BE2C (cell line): ENCODE measurements around the gene TMEM184C.
A peak's percentile ranks its signal among the peaks of the same experiment; 100 is the strongest.

Source experiments
- DNase-seq: peaks from one replicate; pipeline ENCODE4 v3.0.0-alpha.2; 2020
- H3K27me3 ChIP-seq: fragments of 250-450 bp; sonication (Bioruptor Pico); 2 replicates; pipeline ENCODE4 v1.5.1; 2020; ENCODE audit warnings: mild to moderate bottlenecking
- H3K36me3 ChIP-seq: fragments of 250-450 bp; sonication (Bioruptor Pico); 2 replicates; pipeline ENCODE4 v1.5.1; 2020; ENCODE audit warnings: mild to moderate bottlenecking
- H3K4me1 ChIP-seq: fragments of 250-450 bp; sonication (Bioruptor Pico); 2 replicates; pipeline ENCODE4 v1.5.1; 2020
- H3K4me3 ChIP-seq: 2 replicates; pipeline ENCODE4 v1.5.1; 2011; ENCODE audit warnings: low read depth, low read length
- H3K9me3 ChIP-seq: fragments of 250-450 bp; sonication (Bioruptor Pico); 2 replicates; pipeline ENCODE4 v1.5.1; 2020
- CTCF ChIP-seq: IDR thresholded peaks from 2 replicates; pipeline ENCODE4 v1.5.1; 2012; ENCODE audit warnings: mild to moderate bottlenecking, low read depth, low read length

TMEM184C gene

DNA sequence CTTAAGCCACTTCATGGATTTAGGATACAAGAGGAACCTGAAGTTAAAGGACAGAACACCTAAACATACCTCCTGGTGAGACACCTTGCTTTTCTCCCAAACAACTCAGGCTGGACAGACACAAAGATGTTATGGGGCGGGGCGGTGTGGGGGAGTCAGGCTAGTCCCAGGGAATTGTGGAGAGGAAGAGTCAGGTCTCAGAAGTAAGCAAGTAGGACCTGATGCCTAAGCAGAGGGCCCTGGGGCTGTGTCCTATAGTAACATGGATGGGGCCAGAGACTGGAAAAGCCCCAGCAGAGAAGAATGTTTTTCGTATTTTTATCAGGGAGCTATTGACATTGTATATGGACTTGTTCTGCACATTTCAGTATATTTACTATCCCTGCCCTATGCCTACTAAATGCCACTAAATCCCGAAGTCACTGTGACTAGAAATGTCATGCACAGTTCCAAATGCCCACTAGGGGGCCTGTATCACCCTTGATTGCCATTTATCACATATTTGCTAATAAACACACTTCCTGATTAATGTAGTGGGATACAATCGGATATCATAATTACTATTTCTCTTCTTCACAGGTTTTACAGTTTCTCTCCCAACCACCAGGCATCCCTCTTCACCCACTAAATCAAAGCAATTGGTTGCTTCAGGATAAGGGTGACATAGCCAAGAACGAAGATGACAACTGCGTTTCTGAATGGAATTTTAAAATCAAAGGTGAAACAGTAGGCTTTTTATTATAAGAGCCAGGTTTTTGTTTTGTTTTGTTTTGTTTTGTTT, 90.9 kb downstream of the TMEM184C start:
- no peaks in the 10 kb centered on the region for H3K4me1 ChIP-seq
- H3K9me3 ChIP-seq = no peaks in the 10 kb centered on the region; the same call in 1 of the 2 replicates
- TF ChIP-seq CTCF = peak; percentile 94
- H3K4me3 ChIP-seq = no peak overlapping the region
- H3K27me3 ChIP-seq = no peaks in the 10 kb centered on the region
- no peaks in the 10 kb centered on the region for H3K36me3 ChIP-seq
- DNase-seq = peak; percentile 45

GRCh38 chr4:147709999-147710398, 92.8 kb downstream of the TMEM184C start:
- no peak for DNase-seq
- Histone ChIP-seq H3K4me1 (no peaks in the 10 kb centered on the region), H3K4me3 (no peak overlapping the region), H3K36me3 (no peaks in the 10 kb centered on the region), H3K27me3 (no peaks in the 10 kb centered on the region), H3K9me3 (no peaks in the 10 kb centered on the region)
- TF ChIP-seq CTCF = no peak

DNA sequence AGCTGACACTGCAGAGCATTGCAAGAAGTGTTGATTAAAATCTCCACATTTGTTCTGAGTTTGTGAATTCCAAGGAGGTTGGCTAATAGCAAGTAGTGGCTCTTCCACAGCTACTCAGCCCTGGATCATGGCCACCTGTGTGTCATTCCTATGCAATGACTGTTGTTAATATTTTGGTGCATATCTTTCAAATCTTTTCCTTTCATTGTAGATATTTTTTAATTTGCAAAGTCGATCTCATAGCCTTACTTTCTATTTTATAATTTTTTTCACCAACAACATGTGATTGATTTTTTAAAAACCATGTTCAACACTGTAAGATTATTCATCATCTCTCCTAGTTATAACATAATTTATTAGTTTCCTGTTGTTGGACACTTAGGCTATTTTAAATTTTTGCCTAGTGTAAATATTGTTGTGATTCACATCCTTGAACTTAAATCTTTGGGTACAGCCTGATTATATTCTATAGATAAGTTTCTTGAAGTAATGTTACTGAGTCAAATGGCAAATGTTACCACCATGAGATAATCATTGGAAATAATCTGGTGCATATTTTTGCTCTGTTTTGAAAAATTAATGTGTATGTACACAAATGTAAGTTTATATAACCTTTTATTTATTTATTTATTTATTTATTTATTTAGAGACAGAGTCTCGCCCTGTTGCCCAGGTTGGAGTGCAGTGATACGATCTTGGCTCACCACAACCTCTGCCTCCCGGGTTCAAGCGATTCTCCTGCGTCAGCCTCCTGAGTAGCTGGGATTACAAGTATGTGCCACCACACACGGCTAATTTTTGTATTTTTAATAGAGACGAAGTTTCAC, 97.6 kb downstream of the TMEM184C start:
- DNase-seq = no peak
- Histone ChIP-seq H3K4me3 (no peak overlapping the region), H3K4me1 (no peaks in the 10 kb centered on the region), H3K9me3 (no peaks in the 10 kb centered on the region), H3K27me3 (no peaks in the 10 kb centered on the region), H3K36me3 (no peaks in the 10 kb centered on the region)
- no peak for TF ChIP-seq CTCF

DNA sequence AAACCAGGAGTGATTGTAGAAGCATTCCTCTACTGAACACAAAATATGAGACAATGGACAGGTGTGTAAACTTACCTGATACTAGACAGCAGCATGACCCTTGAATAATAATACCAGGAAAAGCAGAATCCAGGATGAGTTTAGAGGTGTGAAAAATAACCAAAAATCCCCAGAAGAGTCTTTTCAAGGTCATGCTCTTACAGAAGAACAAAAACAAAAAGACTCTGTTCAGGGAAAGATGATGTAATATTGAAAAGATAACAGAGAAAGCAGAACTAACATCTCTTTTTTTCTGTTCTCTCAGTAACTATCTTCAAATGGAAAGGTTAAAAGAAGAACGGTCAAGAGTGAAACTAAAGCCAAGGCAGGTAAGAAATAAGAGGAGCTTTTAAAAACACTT, 100.7 kb downstream of the TMEM184C start:
- H3K9me3 ChIP-seq = no peaks in the 10 kb centered on the region
- no peak for DNase-seq
- no peaks in the 10 kb centered on the region for H3K36me3 ChIP-seq
- no peaks in the 10 kb centered on the region for H3K4me1 ChIP-seq
- H3K4me3 ChIP-seq = no peak overlapping the region
- no peaks in the 10 kb centered on the region for H3K27me3 ChIP-seq
- TF ChIP-seq CTCF = no peak
